Progenitor cell of endocrine pancreas (in vitro differentiated cells): Measurements from ENCODE around the gene FAXC. TPM values are rescaled to one million over a fixed set of nuclear protein-coding genes. Genes with fewer than 3 reads are reported as not detected.
A peak's percentile ranks its signal among the peaks of the same experiment; 100 is the strongest.

Experiments used
- DNase-seq: peaks from one replicate; pipeline ENCODE4 v3.0.0; 2021; ENCODE audit warnings: low spot score; ENCODE audit not compliant: unreplicated experiment
- H3K27ac Mint-ChIP-seq: 2 replicates; pipeline ENCODE4 v1.8.0; 2021; ENCODE audit warnings: mild to moderate bottlenecking, moderate library complexity, mixed read lengths
- H3K27me3 Mint-ChIP-seq: 2 replicates; pipeline ENCODE4 v1.8.0; 2021; ENCODE audit warnings: mixed read lengths
- H3K36me3 Mint-ChIP-seq: 2 replicates; pipeline ENCODE4 v1.8.0; 2022; ENCODE audit warnings: mixed read lengths; ENCODE audit not compliant: insufficient read depth
- H3K4me1 Mint-ChIP-seq: 2 replicates; pipeline ENCODE4 v1.8.0; 2021; ENCODE audit warnings: low read depth, mixed read lengths
- H3K4me3 Mint-ChIP-seq: 2 replicates; pipeline ENCODE4 v1.8.0; 2021; ENCODE audit warnings: low read depth, mild to moderate bottlenecking, moderate library complexity, mixed read lengths
- H3K9me3 Mint-ChIP-seq: 2 replicates; pipeline ENCODE4 v1.8.0; 2021; ENCODE audit warnings: low read depth, mixed read lengths
- total RNA-seq: library from RNA; stranded (reverse); gene quantifications from 2 replicates; pipeline ENCODE4 v1.2.1, GENCODE V29; 2021
- TF ChIP-seq, protein P1 (sequence below): fragments of 200-600 bp; sonication (generic); IDR thresholded peaks from one replicate; pipeline ENCODE4 v1.5.0; 2021; ENCODE audit warnings: antibody characterized with exemption, mild to moderate bottlenecking; ENCODE audit not compliant: unreplicated experiment

FAXC gene
- total RNA-seq, 1 donor from 2014 or later = 20.7 TPM

DNA sequence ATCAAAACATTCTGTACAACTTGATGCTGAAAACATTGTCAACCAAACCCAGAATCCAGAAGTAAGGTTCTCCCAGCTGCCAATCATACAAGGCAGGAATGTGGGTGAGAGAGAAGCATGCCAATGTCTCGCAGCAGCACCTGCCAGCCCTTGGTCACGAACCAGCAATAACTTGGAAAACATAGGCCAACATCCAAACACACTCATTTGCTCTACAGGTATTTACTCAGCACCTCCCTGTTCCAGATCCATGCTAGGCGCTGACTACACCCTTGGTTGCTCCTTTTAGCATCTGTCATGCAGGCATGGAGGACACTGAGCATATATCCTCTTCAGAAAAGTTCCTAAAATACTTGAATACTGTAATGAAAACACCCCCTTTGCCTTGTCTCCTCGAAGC lies 63.6 kb downstream of the FAXC start:
- DNase-seq = no peak
- H3K4me3 Mint-ChIP-seq = no peak overlapping the region

DNA sequence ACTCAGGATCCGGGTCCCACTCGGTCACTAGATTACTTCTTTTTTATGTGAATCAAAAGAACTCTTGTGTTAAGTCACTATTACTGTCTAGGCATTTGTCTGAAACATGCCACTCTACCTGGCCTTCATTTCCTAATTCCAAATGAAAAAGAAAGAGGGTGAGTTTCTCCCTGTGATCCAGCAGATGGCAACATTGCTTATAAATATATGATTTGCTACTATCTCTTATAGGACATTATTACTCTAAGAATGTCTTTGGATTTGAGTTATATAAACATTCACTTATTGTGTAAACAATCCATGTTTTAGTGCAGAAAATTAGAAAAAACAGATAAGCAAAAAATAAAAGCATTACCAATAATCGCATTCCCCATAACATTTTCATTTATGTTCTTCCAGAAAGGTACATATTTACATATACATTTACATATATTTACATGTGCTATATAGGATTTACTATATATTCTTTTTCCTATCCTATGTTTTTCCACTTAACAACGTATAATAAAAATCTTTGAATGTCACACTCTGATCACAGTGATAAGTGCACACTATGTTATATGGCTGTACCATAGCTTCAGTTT lies 66.9 kb downstream of the FAXC start:
- TF ChIP-seq, protein P1, sequence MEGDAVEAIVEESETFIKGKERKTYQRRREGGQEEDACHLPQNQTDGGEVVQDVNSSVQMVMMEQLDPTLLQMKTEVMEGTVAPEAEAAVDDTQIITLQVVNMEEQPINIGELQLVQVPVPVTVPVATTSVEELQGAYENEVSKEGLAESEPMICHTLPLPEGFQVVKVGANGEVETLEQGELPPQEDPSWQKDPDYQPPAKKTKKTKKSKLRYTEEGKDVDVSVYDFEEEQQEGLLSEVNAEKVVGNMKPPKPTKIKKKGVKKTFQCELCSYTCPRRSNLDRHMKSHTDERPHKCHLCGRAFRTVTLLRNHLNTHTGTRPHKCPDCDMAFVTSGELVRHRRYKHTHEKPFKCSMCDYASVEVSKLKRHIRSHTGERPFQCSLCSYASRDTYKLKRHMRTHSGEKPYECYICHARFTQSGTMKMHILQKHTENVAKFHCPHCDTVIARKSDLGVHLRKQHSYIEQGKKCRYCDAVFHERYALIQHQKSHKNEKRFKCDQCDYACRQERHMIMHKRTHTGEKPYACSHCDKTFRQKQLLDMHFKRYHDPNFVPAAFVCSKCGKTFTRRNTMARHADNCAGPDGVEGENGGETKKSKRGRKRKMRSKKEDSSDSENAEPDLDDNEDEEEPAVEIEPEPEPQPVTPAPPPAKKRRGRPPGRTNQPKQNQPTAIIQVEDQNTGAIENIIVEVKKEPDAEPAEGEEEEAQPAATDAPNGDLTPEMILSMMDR = peak; percentile 65
- Mint-ChIP-seq H3K9me3 (no peaks in the 10 kb centered on the region), H3K27ac (no peak overlapping the region), H3K36me3 (peaks cover 4% of the 10 kb centered on the region), H3K4me3 (no peak overlapping the region), H3K4me1 (no peaks in the 10 kb centered on the region), H3K27me3 (no peaks in the 10 kb centered on the region)
- DNase-seq = no peak

More for the DNA sequence above, 63.6 kb downstream of the FAXC start:
- Mint-ChIP-seq H3K9me3 (no peaks in the 10 kb centered on the region), H3K4me1 (no peaks in the 10 kb centered on the region), H3K27ac (peak overlapping the region; percentile 20), H3K36me3 (peaks cover 4% of the 10 kb centered on the region), H3K27me3 (no peaks in the 10 kb centered on the region)
- TF ChIP-seq, protein P1 = no peak

DNA sequence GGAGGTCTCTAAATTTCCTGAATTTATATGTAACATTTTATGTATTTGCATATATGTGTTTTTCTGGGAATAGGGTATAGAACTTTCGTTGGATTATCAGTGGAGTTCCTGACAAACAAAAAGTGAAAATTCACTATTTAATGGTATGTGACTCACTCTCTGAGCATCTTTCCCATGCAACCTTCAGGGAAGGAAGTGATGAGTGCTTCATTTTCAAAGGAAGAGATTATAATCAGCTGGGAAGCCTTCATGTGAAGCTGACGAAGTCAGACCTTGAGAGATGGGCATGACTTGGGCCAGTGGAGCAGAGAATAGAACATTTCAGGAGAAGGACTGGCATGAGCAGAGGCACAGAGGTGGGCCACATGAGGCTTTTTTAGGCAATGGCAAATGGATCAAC lies 72.7 kb downstream of the FAXC start:
- H3K36me3 Mint-ChIP-seq = peaks cover 5% of the 10 kb centered on the region

DNA sequence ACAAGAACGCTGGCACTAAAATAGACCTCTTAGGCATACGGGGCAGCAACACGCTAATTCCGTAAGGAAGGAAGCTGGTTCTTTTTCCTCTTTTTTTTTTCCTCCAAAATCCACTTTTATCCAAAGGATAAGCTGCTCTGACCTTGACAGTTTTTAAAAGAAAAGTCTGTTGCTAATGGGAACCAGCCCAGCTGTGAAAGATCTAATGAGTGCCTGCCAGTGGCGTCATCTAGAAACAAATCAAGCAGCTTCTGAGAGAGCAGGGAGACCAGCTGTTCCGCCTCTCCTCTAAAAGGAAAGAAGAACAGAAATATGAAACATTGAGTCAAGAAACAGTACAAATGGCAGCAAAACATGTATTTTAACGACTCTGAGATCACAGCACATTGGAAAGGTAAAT lies 78.6 kb downstream of the FAXC start:
- H3K9me3 Mint-ChIP-seq = peaks cover 6% of the 10 kb centered on the region
- H3K27me3 Mint-ChIP-seq = no peaks in the 10 kb centered on the region
- TF ChIP-seq, protein P1 = no peak
- H3K27ac Mint-ChIP-seq = no peak overlapping the region
- H3K4me3 Mint-ChIP-seq = no peak overlapping the region
- no peaks in the 10 kb centered on the region for H3K4me1 Mint-ChIP-seq
- no peaks in the 10 kb centered on the region for H3K36me3 Mint-ChIP-seq
- no peak for DNase-seq

More for the DNA sequence above, 72.7 kb downstream of the FAXC start:
- Mint-ChIP-seq H3K27ac (no peak overlapping the region), H3K4me3 (no peak overlapping the region), H3K27me3 (no peaks in the 10 kb centered on the region), H3K4me1 (no peaks in the 10 kb centered on the region), H3K9me3 (no peaks in the 10 kb centered on the region)
- no peak for DNase-seq
- TF ChIP-seq, protein P1 = no peak

DNA sequence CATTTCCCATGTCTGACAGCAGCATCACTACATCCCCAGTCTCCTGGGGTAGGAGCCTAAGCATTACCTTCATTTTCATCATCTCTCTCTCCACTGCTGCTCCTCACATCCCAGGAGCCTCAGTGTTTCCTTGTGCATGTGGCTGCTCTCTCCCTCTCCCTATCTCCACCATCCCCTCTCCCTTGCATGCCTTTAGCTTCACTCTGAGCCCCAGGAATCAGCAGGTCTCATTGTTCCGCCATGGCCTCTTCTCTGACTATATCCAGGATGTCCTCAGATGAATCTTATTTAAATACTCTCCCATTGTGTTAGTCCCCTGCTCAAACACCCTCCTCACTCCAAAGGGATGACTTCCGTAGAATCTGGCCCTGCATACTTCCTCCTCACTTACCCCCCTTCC lies 79.4 kb downstream of the FAXC start:
- no peak for DNase-seq
- Mint-ChIP-seq H3K4me3 (no peak overlapping the region), H3K27ac (no peak overlapping the region)

More for the DNA sequence above, 79.4 kb downstream of the FAXC start:
- no peaks in the 10 kb centered on the region for H3K36me3 Mint-ChIP-seq
- peaks cover 6% of the 10 kb centered on the region for H3K9me3 Mint-ChIP-seq
- TF ChIP-seq, protein P1 = no peak
- H3K4me1 Mint-ChIP-seq = no peaks in the 10 kb centered on the region
- H3K27me3 Mint-ChIP-seq = no peaks in the 10 kb centered on the region
